Activated naive CD4-positive, alpha-beta T cell treated with anti-CD3 and anti-CD28 coated beads, Interleukin-2, amount 50 U/mL, for 72 hours (primary cell): Measurements from ENCODE around the gene GRB2. TPM values are rescaled to one million over a fixed set of nuclear protein-coding genes. Genes with fewer than 3 reads are reported as not detected.

Experiments used
- ATAC-seq, 2 donors: fragments of 150-1000 bp; cut with Tn5 transposase; 2 replicates each; pipeline ENCODE4 v1.10.0; 2021; ENCODE audit warnings: mild to moderate bottlenecking in 2 of 2, moderate library complexity in 2 of 2
- DNase-seq, 2 donors: peaks; one replicate each; pipeline ENCODE4 v3.0.0; 2021 to 2022; ENCODE audit warnings: low spot score in 2 of 2
- H3K27ac Mint-ChIP-seq, 2 donors: one replicate each; pipeline ENCODE4 v1.8.0; 2022; ENCODE audit warnings: mild to moderate bottlenecking in 2 of 2, mixed read lengths in 2 of 2
- H3K36me3 Mint-ChIP-seq, 2 donors: one replicate each; pipeline ENCODE4 v1.8.0; 2022; ENCODE audit warnings: mixed read lengths in 2 of 2
- H3K9me3 Mint-ChIP-seq, 2 donors: one replicate each; pipeline ENCODE4 v1.8.0; 2022; ENCODE audit warnings: mixed read lengths in 2 of 2
- total RNA-seq, 2 donors: library from RNA; stranded (reverse); gene quantifications; one replicate each; pipeline ENCODE4 v1.2.3, GENCODE V29; 2022

Gene GRB2
- total RNA-seq, 2 donors from 2014 or later = 163 to 180 TPM

- ATAC-seq (no peak), DNase-seq (no peak)
- H3K9me3 Mint-ChIP-seq = no peaks in the 10 kb centered on the region
- H3K27ac Mint-ChIP-seq = no peak overlapping the region
- no peaks in the 10 kb centered on the region for H3K36me3 Mint-ChIP-seq
Observed at GRCh38 chr17:75428543-75429469, 23.3 kb upstream of the GRB2 start.

- H3K27ac Mint-ChIP-seq = no peak overlapping the region
- ATAC-seq = no peak
- H3K9me3 Mint-ChIP-seq = no peaks in the 10 kb centered on the region
- DNase-seq = no peak
- no peaks in the 10 kb centered on the region for H3K36me3 Mint-ChIP-seq
Observed at GRCh38 chr17:75418531-75418930, 13.1 kb upstream of the GRB2 start.

GRCh38 chr17:75417054-75417580 lies 11.6 kb upstream of the GRB2 start:
- ATAC-seq (no peak), DNase-seq (no peak)
- Mint-ChIP-seq H3K9me3 (no peaks in the 10 kb centered on the region), H3K36me3 (no peaks in the 10 kb centered on the region), H3K27ac (no peak overlapping the region)

GRCh38 chr17:75416006-75416405 lies 10.5 kb upstream of the GRB2 start:
- ATAC-seq (no peak), DNase-seq (no peak)
- Mint-ChIP-seq H3K36me3 (no peaks in the 10 kb centered on the region), H3K27ac (no peak overlapping the region), H3K9me3 (no peaks in the 10 kb centered on the region)

- no peak for ATAC-seq
- no peak for DNase-seq
- Mint-ChIP-seq H3K27ac (peak overlapping the region in 1 of 2 donors; percentile 85), H3K9me3 (no peaks in the 10 kb centered on the region), H3K36me3 (no peaks in the 10 kb centered on the region)
Observed at GRCh38 chr17:75414488-75414887, 9.0 kb upstream of the GRB2 start.

GRCh38 chr17:75412455-75413317 lies 7.2 kb upstream of the GRB2 start:
- Mint-ChIP-seq H3K27ac (peak overlapping the region; percentile 38 to 85), H3K36me3 (no peaks in the 10 kb centered on the region)

GRCh38 chr17:75411328-75412067 lies 6.0 kb upstream of the GRB2 start:
- peak overlapping the region in 1 of 2 donors; percentile 85 for H3K27ac Mint-ChIP-seq
- peak; percentile 40 to 82 for ATAC-seq

More at GRCh38 chr17:75412455-75413317, 7.2 kb upstream of the GRB2 start:
- ATAC-seq (peak; percentile 79 to 86), DNase-seq (peak; percentile 74 to 78)
- no peaks in the 10 kb centered on the region for H3K9me3 Mint-ChIP-seq

GRCh38 chr17:75410141-75410540 lies 4.7 kb upstream of the GRB2 start:
- DNase-seq = no peak
- ATAC-seq = no peak
- Mint-ChIP-seq H3K27ac (peak overlapping the region in 1 of 2 donors; percentile 4), H3K36me3 (no peaks in the 10 kb centered on the region), H3K9me3 (no peaks in the 10 kb centered on the region)

More at GRCh38 chr17:75411328-75412067, 6.0 kb upstream of the GRB2 start:
- Mint-ChIP-seq H3K36me3 (no peaks in the 10 kb centered on the region), H3K9me3 (no peaks in the 10 kb centered on the region)
- no peak for DNase-seq

GRCh38 chr17:75407655-75408352 lies 2.3 kb upstream of the GRB2 start:
- no peak for ATAC-seq
- Mint-ChIP-seq H3K36me3 (peaks cover 0 to 14% of the 10 kb centered on the region in 2 donors), H3K9me3 (no peaks in the 10 kb centered on the region), H3K27ac (peak overlapping the region in 1 of 2 donors; percentile 39)
- DNase-seq = no peak

GRCh38 chr17:75406222-75406615 lies 741 bp upstream of the GRB2 start:
- peaks cover 0 to 14% of the 10 kb centered on the region in 2 donors for H3K36me3 Mint-ChIP-seq
- DNase-seq (no peak), ATAC-seq (peak in 1 of 2 donors; percentile 2)
- H3K9me3 Mint-ChIP-seq = no peaks in the 10 kb centered on the region
- H3K27ac Mint-ChIP-seq = peak overlapping the region; percentile 84 to 88

- Mint-ChIP-seq H3K36me3 (peaks cover 0 to 21% of the 10 kb centered on the region in 2 donors), H3K27ac (peak overlapping the region; percentile 88 to 91), H3K9me3 (no peaks in the 10 kb centered on the region)
- DNase-seq = peak; percentile 62 to 69
- ATAC-seq = peak; percentile 30 to 47
Observed at GRCh38 chr17:75404731-75405364, 630 bp downstream of the GRB2 start.

GRCh38 chr17:75404223-75404730 lies 1.2 kb downstream of the GRB2 start:
- peak in 1 of 2 donors; percentile 57 for DNase-seq
- H3K27ac Mint-ChIP-seq = peak overlapping the region; percentile 88 to 91
- H3K9me3 Mint-ChIP-seq = no peaks in the 10 kb centered on the region
- peaks cover 0 to 21% of the 10 kb centered on the region in 2 donors for H3K36me3 Mint-ChIP-seq
- ATAC-seq = peak in 1 of 2 donors; percentile 1

GRCh38 chr17:75403131-75403530 lies 2.3 kb downstream of the GRB2 start:
- DNase-seq (no peak), ATAC-seq (no peak)
- Mint-ChIP-seq H3K27ac (peak overlapping the region; percentile 88 to 89), H3K36me3 (peaks cover 0 to 21% of the 10 kb centered on the region in 2 donors), H3K9me3 (no peaks in the 10 kb centered on the region)

GRCh38 chr17:75402026-75402425 lies 3.5 kb downstream of the GRB2 start:
- no peaks in the 10 kb centered on the region for H3K9me3 Mint-ChIP-seq
- peaks cover 0 to 21% of the 10 kb centered on the region in 2 donors for H3K36me3 Mint-ChIP-seq
- no peak for DNase-seq
- peak in 1 of 2 donors; percentile 43 for ATAC-seq
- peak overlapping the region in 1 of 2 donors; percentile 13 for H3K27ac Mint-ChIP-seq
